Measurements from ENCODE around the gene SLC9A9.

The SLC9A9 gene

GRCh38 chr3:143676747-143677146 is 171.5 kb downstream of the SLC9A9 start:
- DNase-seq: no peak

- DNase-seq: no peak
Measured at GRCh38 chr3:143676021-143676420, 172.2 kb downstream of the SLC9A9 start.

- DNase-seq: peak; percentile 38
Measured at GRCh38 chr3:143674100-143674968, 173.9 kb downstream of the SLC9A9 start.

- DNase-seq: no peak
Measured at GRCh38 chr3:143672396-143673165, 175.7 kb downstream of the SLC9A9 start.

DNA sequence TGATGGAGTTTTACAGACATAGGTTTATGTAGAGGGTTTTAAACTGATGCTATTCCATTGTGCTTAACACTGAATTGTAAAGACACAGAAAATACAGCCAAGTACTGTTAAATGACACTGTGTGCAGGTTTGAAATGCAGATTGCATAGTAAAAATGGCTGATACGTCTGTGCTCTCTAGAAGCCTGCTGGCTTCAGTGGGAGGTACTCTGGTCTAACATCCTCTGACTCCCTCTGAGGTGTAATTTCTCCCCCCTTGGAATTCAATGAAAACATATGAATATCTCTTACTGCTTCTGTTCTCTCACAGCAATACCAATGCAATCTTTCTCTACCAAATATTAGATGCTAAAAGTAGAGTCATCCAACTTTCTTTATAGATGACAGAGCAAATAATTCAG is 176.6 kb downstream of the SLC9A9 start:
- no peak for DNase-seq

DNA sequence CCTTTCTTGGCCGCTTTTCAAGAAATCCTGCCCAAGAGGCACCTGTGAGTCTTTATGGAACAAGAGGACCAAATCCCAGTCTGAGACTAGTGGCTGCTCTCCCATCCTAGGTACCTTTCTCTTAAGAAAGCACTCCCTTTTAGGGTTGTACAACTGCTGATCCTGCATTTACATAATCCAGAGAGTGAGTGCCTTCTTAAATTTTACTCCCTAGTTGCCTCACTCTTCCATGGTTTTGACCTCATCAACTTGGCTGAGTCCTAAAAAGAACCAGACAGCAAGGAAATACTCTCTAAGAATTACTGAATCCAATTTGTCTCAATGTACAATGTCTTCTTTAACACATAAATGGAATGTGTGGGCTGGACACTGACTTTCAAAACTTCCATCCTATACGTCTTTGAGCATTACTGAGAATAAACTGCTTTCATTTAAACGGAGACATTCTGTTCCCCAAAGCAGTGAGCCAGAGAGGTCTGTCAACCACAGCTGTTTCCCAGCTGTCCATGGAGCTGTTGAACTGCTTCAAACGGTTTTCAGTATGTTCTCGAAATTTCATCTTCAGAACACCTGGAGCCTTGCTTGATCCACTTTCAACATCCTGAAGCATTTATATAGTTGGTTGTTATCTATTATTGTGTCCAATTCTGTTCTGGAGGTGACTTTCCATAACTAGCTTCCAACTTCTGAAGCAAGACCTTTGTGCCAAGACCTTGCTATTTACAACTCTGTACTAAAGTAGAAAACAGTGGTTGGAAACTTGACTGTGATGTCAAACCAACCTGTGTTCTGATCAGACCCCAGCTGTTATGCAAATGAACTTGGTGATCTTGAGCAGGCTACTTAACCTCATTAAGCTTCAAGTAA is 179.1 kb downstream of the SLC9A9 start:
- DNase-seq: no peak

GRCh38 chr3:143668385-143668784 is 179.9 kb downstream of the SLC9A9 start:
- DNase-seq: no peak

GRCh38 chr3:143661677-143662076 is 186.6 kb downstream of the SLC9A9 start:
- no peak for DNase-seq

DNA sequence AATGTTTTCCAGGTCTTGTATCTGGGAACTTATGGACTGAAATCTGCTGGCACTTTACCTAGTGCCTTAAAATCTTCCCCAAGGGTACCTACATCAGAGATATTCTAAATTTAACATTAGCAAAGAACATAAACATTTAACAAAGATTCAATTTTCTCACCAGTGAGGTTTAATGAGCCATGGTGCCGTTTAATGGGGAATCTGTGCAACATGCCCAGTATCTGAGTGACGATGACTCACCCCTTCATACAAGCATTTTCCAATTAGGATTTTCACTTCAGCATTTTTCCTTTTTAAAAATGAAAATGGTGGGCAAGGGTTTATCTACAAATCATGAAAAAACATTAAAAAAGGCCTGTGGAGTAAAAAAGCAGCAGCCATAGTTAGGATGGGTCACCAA is 189.4 kb downstream of the SLC9A9 start:
- DNase-seq: no peak

- no peak for DNase-seq
Measured at GRCh38 chr3:143658116-143658515, 190.2 kb downstream of the SLC9A9 start.

- DNase-seq: no peak
Measured at GRCh38 chr3:143657391-143657790, 190.9 kb downstream of the SLC9A9 start.

DNA sequence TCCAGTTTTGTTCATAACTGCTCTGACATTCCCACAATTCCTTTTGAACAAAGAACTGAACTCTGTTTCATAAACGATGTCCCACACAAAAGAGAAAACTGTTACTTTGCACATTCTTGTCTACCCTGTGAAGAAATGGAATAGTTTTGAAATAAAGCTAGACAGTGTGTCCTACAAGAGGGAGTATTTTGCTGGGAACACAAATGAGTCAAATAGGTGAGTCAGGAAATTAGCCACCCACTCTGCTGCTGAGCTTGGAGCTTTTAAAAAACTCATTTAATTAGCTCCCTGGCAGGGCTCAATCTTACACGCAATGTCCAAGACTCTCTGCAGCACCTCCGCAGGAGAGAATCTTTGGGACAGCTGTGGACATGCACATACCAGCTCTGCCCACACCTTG is 193.4 kb downstream of the SLC9A9 start:
- no peak for DNase-seq

GRCh38 chr3:143653935-143654334 is 194.3 kb downstream of the SLC9A9 start:
- no peak for DNase-seq

- DNase-seq: no peak
Measured at GRCh38 chr3:143653493-143653892, 194.8 kb downstream of the SLC9A9 start.

DNA sequence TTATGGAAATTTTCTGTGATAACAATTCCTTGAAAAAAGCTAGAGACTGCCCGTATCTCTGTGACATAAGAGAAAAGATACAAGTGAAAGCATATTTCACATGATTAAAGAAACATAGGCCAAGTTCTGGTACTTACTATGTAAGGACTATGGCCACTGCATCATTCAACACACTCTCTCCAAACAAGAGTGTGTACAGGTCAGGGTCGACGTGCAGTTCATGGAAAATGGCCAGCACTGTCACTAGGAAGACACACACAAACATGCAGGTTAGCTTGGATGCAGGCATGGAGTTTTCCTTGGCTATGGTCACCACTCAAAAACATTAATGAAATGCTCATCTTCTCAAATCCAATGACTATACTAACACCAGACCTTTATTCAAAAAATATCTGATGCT is 196.2 kb downstream of the SLC9A9 start:
- no peak for DNase-seq

- DNase-seq: no peak
Measured at GRCh38 chr3:143650827-143651226, 197.4 kb downstream of the SLC9A9 start.

- DNase-seq: no peak
Measured at GRCh38 chr3:143650120-143650519, 198.1 kb downstream of the SLC9A9 start.

DNA sequence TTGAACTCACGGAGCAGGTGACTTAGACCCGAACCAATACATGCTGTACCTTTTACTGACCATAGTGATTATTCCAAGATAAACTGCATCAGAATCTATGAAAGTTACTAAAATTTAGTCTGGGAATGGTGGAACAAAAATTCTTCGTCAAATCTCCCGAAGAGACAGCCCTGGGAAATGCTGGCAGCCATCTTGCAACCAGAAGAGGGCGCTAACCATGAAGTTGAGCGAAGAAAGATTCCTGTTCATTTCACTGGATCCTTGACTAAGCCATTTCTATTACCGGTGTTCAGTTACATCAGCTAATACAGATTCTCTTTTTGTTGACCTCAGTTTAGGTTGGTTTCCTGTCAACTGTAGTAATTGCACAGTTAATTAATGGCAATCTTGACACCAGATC is 199.6 kb downstream of the SLC9A9 start:
- no peak for DNase-seq

- DNase-seq: no peak
Measured at GRCh38 chr3:143648218-143648617, 200.1 kb downstream of the SLC9A9 start.

GRCh38 chr3:143644370-143645089 is 203.7 kb downstream of the SLC9A9 start:
- DNase-seq: peak; percentile 5

GRCh38 chr3:143643905-143644304 is 204.4 kb downstream of the SLC9A9 start:
- DNase-seq: no peak

- no peak for DNase-seq
Measured at GRCh38 chr3:143640774-143641173, 207.5 kb downstream of the SLC9A9 start.
